Hepatocyte (in vitro differentiated cells): Measurements from ENCODE around the gene NSMCE1. TPM values are rescaled to one million over a fixed set of nuclear protein-coding genes. Genes with fewer than 3 reads are reported as not detected.
A peak's percentile ranks its signal among the peaks of the same experiment; 100 is the strongest.
"Not testable (repeated sequence)": the region's sequence is repeated elsewhere in the genome, so short reads cannot be mapped to it uniquely, and the experiment has no call there.

Experiments used
- DNase-seq: peaks from one replicate; pipeline ENCODE4 v3.0.0-alpha.2; 2016; ENCODE audit warnings: low spot score
- H2AFZ ChIP-seq: fragments of 200-600 bp; sonication (generic); 2 replicates; pipeline ENCODE4 v1.6.0; 2016; ENCODE audit warnings: antibody characterized with exemption, mild to moderate bottlenecking
- H3K27ac ChIP-seq: fragments of 200-600 bp; sonication (generic); 2 replicates; pipeline ENCODE4 v1.5.1; 2016; ENCODE audit warnings: mild to moderate bottlenecking
- H3K27me3 ChIP-seq: fragments of 200-600 bp; sonication (generic); 2 replicates; pipeline ENCODE4 v1.6.1; 2016
- H3K36me3 ChIP-seq: fragments of 200-600 bp; sonication (generic); replicated peaks from 2 replicates; pipeline ENCODE4 v1.5.1; 2016; ENCODE audit warnings: low read depth; ENCODE audit not compliant: insufficient read depth
- H3K4me1 ChIP-seq: fragments of 200-600 bp; sonication (generic); 2 replicates; pipeline ENCODE4 v1.5.1; 2016; ENCODE audit warnings: mild to moderate bottlenecking, moderate library complexity; ENCODE audit not compliant: insufficient read depth
- H3K4me2 ChIP-seq: fragments of 200-600 bp; sonication (generic); 2 replicates; pipeline ENCODE4 v1.6.0; 2016
- H3K4me3 ChIP-seq: fragments of 200-600 bp; sonication (generic); 2 replicates; pipeline ENCODE4 v1.5.1; 2016; ENCODE audit warnings: mild to moderate bottlenecking
- H3K79me2 ChIP-seq: fragments of 200-600 bp; sonication (generic); 2 replicates; pipeline ENCODE4 v1.6.0; 2017; ENCODE audit warnings: mild to moderate bottlenecking
- H3K9me2 ChIP-seq: fragments of 200-600 bp; sonication (generic); replicated peaks from 2 replicates; pipeline ENCODE4 v1.6.0; 2017; ENCODE audit warnings: mild to moderate bottlenecking; ENCODE audit not compliant: insufficient read depth
- H3K9me3 ChIP-seq: fragments of 200-600 bp; sonication (generic); 2 replicates; pipeline ENCODE4 v1.5.1; 2016; ENCODE audit warnings: low read depth, mild to moderate bottlenecking
- H4K20me1 ChIP-seq: fragments of 200-600 bp; sonication (generic); 2 replicates; pipeline ENCODE4 v1.6.0; 2016; ENCODE audit warnings: mild to moderate bottlenecking; ENCODE audit not compliant: insufficient read depth, poor library complexity, severe bottlenecking
- EZH2 ChIP-seq: fragments of 200-600 bp; sonication (generic); IDR thresholded peaks from 2 replicates; pipeline ENCODE4 v1.6.1; 2016; ENCODE audit warnings: antibody characterized with exemption, mild to moderate bottlenecking, borderline replicate concordance
- EZH2phosphoT487 ChIP-seq: fragments of 200-600 bp; sonication (generic); IDR thresholded peaks from one replicate; pipeline ENCODE4 v1.6.1; 2018; ENCODE audit warnings: antibody characterized with exemption, mild to moderate bottlenecking, low read depth, moderate library complexity; ENCODE audit not compliant: unreplicated experiment, severe bottlenecking
- WGBS: methylation state at CpG from one replicate; pipeline ENCODE4 v1.1.6; 2016; ENCODE audit warnings: low lambda C conversion rate; ENCODE audit errors: missing lambda C conversion rate; 5-methylcytosine and 5-hydroxymethylcytosine counted together
- polyA plus RNA-seq: library from polyadenylated mRNA; unstranded; fragments of >200 nt; fragmentation: Nextera tagmentation; extraction: Ambion mirVana; gene quantifications from 2 replicates; pipeline ENCODE4 v1.2.1, GENCODE V29; 2016
- total RNA-seq: library from RNA; depleted of rRNA; stranded (reverse); fragments of >200 nt; gene quantifications from 2 replicates; pipeline ENCODE4 v1.2.3, GENCODE V29; 2014
- TF ChIP-seq, protein P1 (sequence below): fragments of 200-600 bp; sonication (generic); IDR thresholded peaks from 2 replicates; pipeline ENCODE4 v1.5.1; 2016; ENCODE audit warnings: antibody characterized with exemption, mild to moderate bottlenecking; ENCODE audit not compliant: poor library complexity

NSMCE1 gene
- total and polyA plus RNA-seq, 2 experiments from 2014 or later, result 35.0 to 58.2 TPM

DNA sequence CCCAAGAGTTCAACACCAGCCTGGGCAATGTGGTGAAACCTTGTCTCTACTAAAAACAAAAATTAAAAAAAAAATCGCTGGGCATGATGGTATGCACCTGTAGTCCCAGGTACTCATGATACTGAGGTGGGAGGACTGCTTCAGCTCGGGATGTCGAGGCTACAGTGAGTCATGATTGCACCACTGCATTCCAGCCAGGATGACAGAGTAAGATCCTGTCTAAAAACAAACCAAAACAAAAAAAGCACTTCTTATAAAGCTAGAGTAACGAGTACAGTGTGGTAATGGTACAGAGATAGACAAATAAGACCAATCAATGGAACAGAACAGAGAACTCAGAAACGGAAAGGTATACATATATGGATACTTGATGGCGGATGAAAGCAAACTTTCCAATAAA, 4.4 kb downstream of the NSMCE1 start:
- H2AFZ ChIP-seq, result no peak overlapping the region
- H3K9me3 ChIP-seq, result no peaks in the 10 kb centered on the region
- H3K36me3 ChIP-seq, result no peaks in the 10 kb centered on the region
- H4K20me1 ChIP-seq, result no peaks in the 10 kb centered on the region
- peak overlapping the region; percentile 39 for H3K27ac ChIP-seq
- H3K4me2 ChIP-seq, result no peak overlapping the region
- H3K4me3 ChIP-seq, result no peak overlapping the region
- peaks cover 15% of the 10 kb centered on the region for H3K79me2 ChIP-seq
- TF ChIP-seq, protein P1, sequence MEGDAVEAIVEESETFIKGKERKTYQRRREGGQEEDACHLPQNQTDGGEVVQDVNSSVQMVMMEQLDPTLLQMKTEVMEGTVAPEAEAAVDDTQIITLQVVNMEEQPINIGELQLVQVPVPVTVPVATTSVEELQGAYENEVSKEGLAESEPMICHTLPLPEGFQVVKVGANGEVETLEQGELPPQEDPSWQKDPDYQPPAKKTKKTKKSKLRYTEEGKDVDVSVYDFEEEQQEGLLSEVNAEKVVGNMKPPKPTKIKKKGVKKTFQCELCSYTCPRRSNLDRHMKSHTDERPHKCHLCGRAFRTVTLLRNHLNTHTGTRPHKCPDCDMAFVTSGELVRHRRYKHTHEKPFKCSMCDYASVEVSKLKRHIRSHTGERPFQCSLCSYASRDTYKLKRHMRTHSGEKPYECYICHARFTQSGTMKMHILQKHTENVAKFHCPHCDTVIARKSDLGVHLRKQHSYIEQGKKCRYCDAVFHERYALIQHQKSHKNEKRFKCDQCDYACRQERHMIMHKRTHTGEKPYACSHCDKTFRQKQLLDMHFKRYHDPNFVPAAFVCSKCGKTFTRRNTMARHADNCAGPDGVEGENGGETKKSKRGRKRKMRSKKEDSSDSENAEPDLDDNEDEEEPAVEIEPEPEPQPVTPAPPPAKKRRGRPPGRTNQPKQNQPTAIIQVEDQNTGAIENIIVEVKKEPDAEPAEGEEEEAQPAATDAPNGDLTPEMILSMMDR, result no peak
- TF ChIP-seq EZH2phosphoT487 (no peak), EZH2 (no peak)
- no peaks in the 10 kb centered on the region for H3K9me2 ChIP-seq
- H3K4me1 ChIP-seq, result peaks cover 3% of the 10 kb centered on the region
- DNase-seq, result no peak
- no peaks in the 10 kb centered on the region for H3K27me3 ChIP-seq
- WGBS, result 66% methylated on average over 6 of the region's 6 CpGs

GRCh38 chr16:27262904-27263423, 5.6 kb downstream of the NSMCE1 start:
- H3K4me1 ChIP-seq, H3K4me2 ChIP-seq, H3K4me3 ChIP-seq, H3K36me3 ChIP-seq, H3K27ac ChIP-seq, H2AFZ ChIP-seq, H3K27me3 ChIP-seq, H4K20me1 ChIP-seq, H3K9me3 ChIP-seq, H3K9me2 ChIP-seq, DNase-seq: not testable (repeated sequence)
- peaks cover 14% of the 10 kb centered on the region for H3K79me2 ChIP-seq
- WGBS, result 98% methylated on average over 2 of the region's 2 CpGs

DNA sequence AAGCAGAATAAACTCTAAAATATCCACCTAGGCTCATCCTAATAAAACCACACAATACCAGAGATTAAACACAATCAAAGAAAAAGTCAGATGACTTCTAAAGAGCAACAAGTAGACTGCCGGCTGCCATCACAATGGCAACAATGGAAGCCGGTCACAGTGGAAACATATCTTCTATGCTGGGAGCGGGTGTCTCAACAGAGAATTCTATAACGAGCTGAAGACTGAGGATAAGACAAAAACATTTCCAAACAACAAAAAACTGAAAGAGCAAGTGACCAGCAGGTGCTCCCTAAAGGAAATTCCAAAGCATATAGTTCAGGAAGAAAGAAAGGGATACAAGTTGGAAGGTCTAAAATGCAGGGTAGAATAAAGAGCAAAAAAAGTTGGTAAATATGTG, 8.9 kb downstream of the NSMCE1 start:
- H3K4me3 ChIP-seq, result no peak overlapping the region
- H2AFZ ChIP-seq, result no peak overlapping the region
- H3K9me3 ChIP-seq, result no peaks in the 10 kb centered on the region
- H3K36me3 ChIP-seq, result no peaks in the 10 kb centered on the region
- peaks cover 9% of the 10 kb centered on the region for H3K79me2 ChIP-seq
- 80% methylated on average over 4 of the region's 4 CpGs for WGBS
- no peak overlapping the region for H3K27ac ChIP-seq
- no peaks in the 10 kb centered on the region for H3K9me2 ChIP-seq
- no peak overlapping the region for H3K4me2 ChIP-seq
- no peaks in the 10 kb centered on the region for H4K20me1 ChIP-seq
- no peak for DNase-seq
- TF ChIP-seq EZH2phosphoT487, result no peak
- TF ChIP-seq, protein P1, result no peak
- no peak for TF ChIP-seq EZH2
- peaks cover 8% of the 10 kb centered on the region for H3K4me1 ChIP-seq
- H3K27me3 ChIP-seq, result no peaks in the 10 kb centered on the region

GRCh38 chr16:27258241-27258734, 10.3 kb downstream of the NSMCE1 start:
- DNase-seq, result no peak
- peak overlapping the region; percentile 33 for H2AFZ ChIP-seq
- H3K9me3 ChIP-seq, result no peaks in the 10 kb centered on the region
- peaks cover 8% of the 10 kb centered on the region for H3K4me1 ChIP-seq
- H4K20me1 ChIP-seq, result no peaks in the 10 kb centered on the region
- H3K79me2 ChIP-seq, result peaks cover 9% of the 10 kb centered on the region
- no peak overlapping the region for H3K4me2 ChIP-seq
- TF ChIP-seq, protein P1, result no peak
- TF ChIP-seq EZH2 (no peak), EZH2phosphoT487 (no peak)
- no peak overlapping the region for H3K4me3 ChIP-seq
- no peaks in the 10 kb centered on the region for H3K27me3 ChIP-seq
- H3K9me2 ChIP-seq, result no peaks in the 10 kb centered on the region
- peak overlapping the region; percentile 32 for H3K27ac ChIP-seq
- 41% methylated on average over 3 of the region's 3 CpGs for WGBS
- no peaks in the 10 kb centered on the region for H3K36me3 ChIP-seq
